IMR-90 (cell line): ENCODE data around the gene MSLN.

Experiments used
- BHLHE40 ChIP-seq: fragments of 150-350 bp; IDR thresholded peaks from 2 replicates; pipeline ENCODE4 v1.6.1; 2016; ENCODE audit warnings: mild to moderate bottlenecking, low read depth, low read length
- CEBPB ChIP-seq: IDR thresholded peaks from 2 replicates; pipeline ENCODE4 v1.6.1; 2012; ENCODE audit warnings: low read depth, low read length, improper control_type of control experiment
- CTCF ChIP-seq: conservative IDR thresholded peaks from 2 replicates; pipeline ENCODE4 v1.5.1; 2012; ENCODE audit warnings: mild to moderate bottlenecking, low read depth, low read length, improper control_type of control experiment
- ELK1 ChIP-seq: fragments of 150-350 bp; IDR thresholded peaks from 2 replicates; pipeline ENCODE4 v1.6.1; 2016; ENCODE audit warnings: low read depth, mild to moderate bottlenecking, low read length, moderate library complexity, borderline replicate concordance
- MAFK ChIP-seq: IDR thresholded peaks from 2 replicates; pipeline ENCODE4 v1.6.1; 2012; ENCODE audit warnings: low read depth, low read length, improper control_type of control experiment
- MAZ ChIP-seq: IDR thresholded peaks from 2 replicates; pipeline ENCODE4 v1.6.1; 2012; ENCODE audit warnings: low read depth, mild to moderate bottlenecking, low read length, improper control_type of control experiment, moderate library complexity, borderline replicate concordance
- MXI1 ChIP-seq: IDR thresholded peaks from 2 replicates; pipeline ENCODE4 v1.6.1; 2012; ENCODE audit warnings: low read depth, mild to moderate bottlenecking, low read length, moderate library complexity, borderline replicate concordance
- POLR2A ChIP-seq: IDR thresholded peaks from 2 replicates; pipeline ENCODE4 v1.6.1; 2012; ENCODE audit warnings: mild to moderate bottlenecking, low read depth, low read length
- RAD21 ChIP-seq: IDR thresholded peaks from 2 replicates; pipeline ENCODE4 v1.6.1; 2012; ENCODE audit warnings: low read length, improper control_type of control experiment
- RCOR1 ChIP-seq: IDR thresholded peaks from 2 replicates; pipeline ENCODE4 v1.6.1; 2012; ENCODE audit warnings: mild to moderate bottlenecking, low read length, improper control_type of control experiment; ENCODE audit not compliant: insufficient replicate concordance
- SMC3 ChIP-seq: fragments of 150-350 bp; IDR thresholded peaks from 2 replicates; pipeline ENCODE4 v1.6.1; 2016; ENCODE audit warnings: low read depth, mild to moderate bottlenecking, antibody characterized with exemption, low read length, moderate library complexity
- USF2 ChIP-seq: fragments of 150-350 bp; IDR thresholded peaks from 2 replicates; pipeline ENCODE4 v1.6.1; 2017; ENCODE audit warnings: mild to moderate bottlenecking, antibody characterized with exemption, low read length, low read depth

- TF ChIP-seq CTCF: no peak
- no peak for TF ChIP-seq BHLHE40
- no peak for TF ChIP-seq POLR2A
- TF ChIP-seq CEBPB: no peak
- no peak for TF ChIP-seq RAD21
- TF ChIP-seq SMC3: no peak
- no peak for TF ChIP-seq MXI1
- no peak for TF ChIP-seq MAZ
- TF ChIP-seq RCOR1: no peak
- no peak for TF ChIP-seq ELK1
- no peak for TF ChIP-seq MAFK
- no peak for TF ChIP-seq USF2
These were observed 16.3 kb downstream of the MSLN start for GRCh38 chr16:776824-777223.
